ENCODE measurements around the gene LRIG2. TPM values are rescaled to one million over a fixed set of nuclear protein-coding genes. Genes with fewer than 3 reads are reported as not detected.
A peak's percentile ranks its signal among the peaks of the same experiment; 100 is the strongest.

LRIG2 gene
- total and polyA plus RNA-seq, 9 of the 15 experiments (the other 6 are each of a cell fraction or from before 2014, with no cell fraction given): 1.8 to 28.1 (median 11.5) TPM

DNA sequence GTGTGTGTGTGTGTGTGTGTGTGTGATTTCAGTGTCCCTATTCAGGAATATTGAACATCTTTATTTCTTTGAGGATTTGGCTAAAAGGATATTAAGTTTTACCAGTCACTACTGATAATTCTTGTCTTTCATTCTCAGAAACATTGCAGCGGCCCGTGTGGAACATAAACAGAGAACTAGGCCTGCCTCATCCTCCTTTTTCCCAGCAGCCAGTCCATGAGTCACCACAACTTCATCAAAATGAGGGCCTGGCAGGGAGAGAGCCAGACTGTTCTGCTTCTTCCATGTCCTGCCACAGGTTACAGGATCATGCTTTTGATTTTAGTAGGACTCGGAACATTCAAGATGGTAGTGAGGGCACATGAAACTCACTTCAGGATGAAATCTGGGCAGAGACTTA, 50.7 kb downstream of the LRIG2 start (continued):
- no peak for TF ChIP-seq MYBL2 (IDR thresholded peaks at IDR 0.05; ENCODE audit: low read depth)
- no peak for TF ChIP-seq MYBL2 (CRISPR knock-in tag; IDR thresholded peaks at IDR 0.05; ENCODE audit: borderline replicate concordance)

DNA sequence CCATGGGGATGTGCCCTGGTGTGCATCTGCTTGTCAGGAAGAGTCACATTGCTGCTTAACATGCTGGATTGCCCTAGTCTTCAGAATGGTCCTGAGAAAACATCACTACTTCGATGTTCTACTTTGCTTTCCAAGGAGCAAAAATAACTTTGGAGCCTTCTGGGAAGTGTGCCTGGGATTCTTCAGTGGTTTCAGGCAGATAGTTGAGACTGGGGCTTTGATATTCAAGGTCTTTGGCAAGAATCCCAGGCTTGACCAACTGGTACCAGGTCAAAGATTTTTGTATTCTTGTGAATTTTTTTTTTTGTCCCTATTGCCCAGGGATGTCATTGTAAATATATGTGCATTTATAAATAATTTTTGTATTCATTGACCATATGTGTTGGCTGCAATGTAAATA, 51.4 kb downstream of the LRIG2 start:
- TF ChIP-seq, protein P1, sequence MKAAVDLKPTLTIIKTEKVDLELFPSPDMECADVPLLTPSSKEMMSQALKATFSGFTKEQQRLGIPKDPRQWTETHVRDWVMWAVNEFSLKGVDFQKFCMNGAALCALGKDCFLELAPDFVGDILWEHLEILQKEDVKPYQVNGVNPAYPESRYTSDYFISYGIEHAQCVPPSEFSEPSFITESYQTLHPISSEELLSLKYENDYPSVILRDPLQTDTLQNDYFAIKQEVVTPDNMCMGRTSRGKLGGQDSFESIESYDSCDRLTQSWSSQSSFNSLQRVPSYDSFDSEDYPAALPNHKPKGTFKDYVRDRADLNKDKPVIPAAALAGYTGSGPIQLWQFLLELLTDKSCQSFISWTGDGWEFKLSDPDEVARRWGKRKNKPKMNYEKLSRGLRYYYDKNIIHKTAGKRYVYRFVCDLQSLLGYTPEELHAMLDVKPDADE (conservative IDR thresholded peaks at IDR 0.05; ENCODE audit: control insufficient read depth, low read depth, low read length): no peak
- Histone ChIP-seq H3K9me1 (ENCODE audit: control insufficient read depth, insufficient read depth, low read length) (no peaks in the 10 kb centered on the region), H3K4me2 (ENCODE audit: insufficient read depth, low read length) (no peak overlapping the region), H3K27ac (ENCODE audit: extremely low read depth, low read depth, low read length) (no peak overlapping the region), H3K9me3 (replicated peaks; ENCODE audit: control insufficient read depth, insufficient read depth, low read depth, low read length) (no peaks in the 10 kb centered on the region), H3K36me3 (ENCODE audit: control insufficient read depth, insufficient read depth, low read length) (peaks cover 76% of the 10 kb centered on the region), H4K20me1 (replicated peaks; ENCODE audit: control insufficient read depth, insufficient read depth, low read length) (no peaks in the 10 kb centered on the region), H3K79me2 (ENCODE audit: control insufficient read depth, insufficient read depth, low read length) (no peaks in the 10 kb centered on the region), H3K27me3 (ENCODE audit: control insufficient read depth in 2 of 2, insufficient read depth in 2 of 2, low read length in 2 of 2) (no peaks in the 10 kb centered on the region), H3K9ac (ENCODE audit: insufficient read depth in 1 of 2, low read depth in 2 of 2, low read length in 2 of 2) (peak overlapping the region in 1 of 2 experiments; percentile 6; a peak in 1 of 4 replicates), H3K4me1 (replicated peaks in 1 of 2; ENCODE audit: control insufficient read depth in 2 of 2, insufficient read depth in 2 of 2, low read length in 2 of 2) (no peaks in the 10 kb centered on the region), H2AFZ (ENCODE audit: low read depth, low read length) (no peak overlapping the region), H3K4me3 (no peak overlapping the region)
- in situ Hi-C loops (cut with MboI) (no loop called here), intact Hi-C loops (cut with micrococcal nuclease) (no loop called here)
- BruUV-seq (replicated peaks): no TSS peak
- WGBS (ENCODE audit: insufficient coverage, low coverage, missing lambda C conversion rate): 47% methylated on average over 1 of the region's 1 CpG
- CTCF ChIA-PET (ENCODE audit: low intra/inter-chr PET ratio): no interaction called here
- ATAC-seq (no peak), FAIRE-seq (no peak), DNase-seq (ENCODE audit: extremely low read depth in 1 of 4, low spot score in 3 of 4) (no peak)
- POLR2A ChIA-PET: interaction anchor here (0.8 to 2.1 kb wide), 4 partner anchors 10 to 111 kb away, joined by 3 to 8 read pairs (median 4); no protein-coding TSS in a partner anchor
